Stimulated activated naive CD8-positive, alpha-beta T cell treated with anti-CD3 and anti-CD28 coated beads, Interleukin-15, Interleukin-2, amounts not matched to agents 100 ng/mL and 50 ng/mL, for 24 hours (primary cell): ENCODE measurements around the gene ADSS2.

Experiments used
- H3K27ac Mint-ChIP-seq: one replicate; pipeline ENCODE4 v1.8.0; 2021; ENCODE audit warnings: mild to moderate bottlenecking, mixed read lengths
- H3K27me3 Mint-ChIP-seq: one replicate; pipeline ENCODE4 v1.8.0; 2021; ENCODE audit warnings: mixed read lengths
- H3K36me3 Mint-ChIP-seq: one replicate; pipeline ENCODE4 v1.8.0; 2021; ENCODE audit warnings: low read depth, mixed read lengths
- H3K4me1 Mint-ChIP-seq: one replicate; pipeline ENCODE4 v1.8.0; 2021; ENCODE audit warnings: low read depth, mixed read lengths
- H3K4me3 Mint-ChIP-seq: one replicate; pipeline ENCODE4 v1.8.0; 2021; ENCODE audit warnings: mild to moderate bottlenecking, mixed read lengths
- H3K9me3 Mint-ChIP-seq: one replicate; pipeline ENCODE4 v1.8.0; 2021; ENCODE audit warnings: mixed read lengths

ADSS2 gene

GRCh38 chr1:244450597-244451538 is 841 bp downstream of the ADSS2 start:
- H3K9me3 Mint-ChIP-seq = no peaks in the 10 kb centered on the region
- peak overlapping the region; percentile 99 for H3K4me3 Mint-ChIP-seq
- peaks cover 48% of the 10 kb centered on the region for H3K36me3 Mint-ChIP-seq
- peaks cover 65% of the 10 kb centered on the region for H3K4me1 Mint-ChIP-seq
- H3K27ac Mint-ChIP-seq = peak overlapping the region; percentile 99
- no peaks in the 10 kb centered on the region for H3K27me3 Mint-ChIP-seq

- Mint-ChIP-seq H3K27me3 (no peaks in the 10 kb centered on the region), H3K36me3 (peaks cover 54% of the 10 kb centered on the region), H3K4me1 (peaks cover 72% of the 10 kb centered on the region), H3K27ac (peak overlapping the region; percentile 99), H3K4me3 (peak overlapping the region; percentile 99), H3K9me3 (no peaks in the 10 kb centered on the region)
These were observed 1.7 kb downstream of the ADSS2 start for GRCh38 chr1:244449936-244450508.

- Mint-ChIP-seq H3K4me3 (peak overlapping the region; percentile 21), H3K27ac (peak overlapping the region; percentile 19), H3K36me3 (peaks cover 57% of the 10 kb centered on the region), H3K9me3 (no peaks in the 10 kb centered on the region), H3K27me3 (no peaks in the 10 kb centered on the region), H3K4me1 (peaks cover 76% of the 10 kb centered on the region)
These were observed 3.3 kb downstream of the ADSS2 start for GRCh38 chr1:244448279-244449036.

GRCh38 chr1:244447552-244447951 is 4.2 kb downstream of the ADSS2 start:
- H3K4me1 Mint-ChIP-seq = peaks cover 76% of the 10 kb centered on the region
- no peak overlapping the region for H3K4me3 Mint-ChIP-seq
- H3K9me3 Mint-ChIP-seq = no peaks in the 10 kb centered on the region
- no peak overlapping the region for H3K27ac Mint-ChIP-seq
- H3K36me3 Mint-ChIP-seq = peaks cover 67% of the 10 kb centered on the region
- H3K27me3 Mint-ChIP-seq = no peaks in the 10 kb centered on the region

- H3K27ac Mint-ChIP-seq = no peak overlapping the region
- no peak overlapping the region for H3K4me3 Mint-ChIP-seq
- H3K9me3 Mint-ChIP-seq = no peaks in the 10 kb centered on the region
- peaks cover 74% of the 10 kb centered on the region for H3K4me1 Mint-ChIP-seq
- no peaks in the 10 kb centered on the region for H3K27me3 Mint-ChIP-seq
- peaks cover 72% of the 10 kb centered on the region for H3K36me3 Mint-ChIP-seq
These were observed 4.7 kb downstream of the ADSS2 start for GRCh38 chr1:244447024-244447423.

GRCh38 chr1:244445320-244446181 is 6.2 kb downstream of the ADSS2 start:
- peak overlapping the region; percentile 12 for H3K27ac Mint-ChIP-seq
- peaks cover 68% of the 10 kb centered on the region for H3K36me3 Mint-ChIP-seq
- no peaks in the 10 kb centered on the region for H3K9me3 Mint-ChIP-seq
- H3K4me3 Mint-ChIP-seq = no peak overlapping the region
- H3K4me1 Mint-ChIP-seq = peaks cover 70% of the 10 kb centered on the region
- H3K27me3 Mint-ChIP-seq = no peaks in the 10 kb centered on the region

GRCh38 chr1:244444854-244445253 is 6.9 kb downstream of the ADSS2 start:
- Mint-ChIP-seq H3K27ac (peak overlapping the region; percentile 45), H3K4me3 (no peak overlapping the region), H3K9me3 (no peaks in the 10 kb centered on the region), H3K36me3 (peaks cover 67% of the 10 kb centered on the region), H3K27me3 (no peaks in the 10 kb centered on the region), H3K4me1 (peaks cover 68% of the 10 kb centered on the region)

- Mint-ChIP-seq H3K9me3 (no peaks in the 10 kb centered on the region), H3K27ac (peak overlapping the region; percentile 17), H3K4me1 (peaks cover 65% of the 10 kb centered on the region), H3K36me3 (peaks cover 63% of the 10 kb centered on the region), H3K27me3 (no peaks in the 10 kb centered on the region), H3K4me3 (no peak overlapping the region)
These were observed 8.9 kb downstream of the ADSS2 start for GRCh38 chr1:244442850-244443249.

- Mint-ChIP-seq H3K36me3 (peaks cover 67% of the 10 kb centered on the region), H3K27ac (peak overlapping the region; percentile 8), H3K4me1 (peaks cover 64% of the 10 kb centered on the region), H3K27me3 (no peaks in the 10 kb centered on the region), H3K4me3 (no peak overlapping the region), H3K9me3 (no peaks in the 10 kb centered on the region)
These were observed 12.2 kb downstream of the ADSS2 start for GRCh38 chr1:244439391-244440032.

GRCh38 chr1:244437086-244437468 is 14.6 kb downstream of the ADSS2 start:
- no peaks in the 10 kb centered on the region for H3K27me3 Mint-ChIP-seq
- H3K36me3 Mint-ChIP-seq = peaks cover 60% of the 10 kb centered on the region
- H3K9me3 Mint-ChIP-seq = no peaks in the 10 kb centered on the region
- H3K4me3 Mint-ChIP-seq = no peak overlapping the region
- peaks cover 53% of the 10 kb centered on the region for H3K4me1 Mint-ChIP-seq
- peak overlapping the region; percentile 99 for H3K27ac Mint-ChIP-seq

GRCh38 chr1:244436336-244437085 is 15.2 kb downstream of the ADSS2 start:
- no peaks in the 10 kb centered on the region for H3K27me3 Mint-ChIP-seq
- peak overlapping the region; percentile 57 for H3K4me3 Mint-ChIP-seq
- peaks cover 53% of the 10 kb centered on the region for H3K4me1 Mint-ChIP-seq
- peak overlapping the region; percentile 99 for H3K27ac Mint-ChIP-seq
- no peaks in the 10 kb centered on the region for H3K9me3 Mint-ChIP-seq
- H3K36me3 Mint-ChIP-seq = peaks cover 64% of the 10 kb centered on the region

- Mint-ChIP-seq H3K27ac (peak overlapping the region; percentile 99), H3K4me1 (peaks cover 53% of the 10 kb centered on the region), H3K9me3 (no peaks in the 10 kb centered on the region), H3K4me3 (peak overlapping the region; percentile 57), H3K27me3 (no peaks in the 10 kb centered on the region), H3K36me3 (peaks cover 68% of the 10 kb centered on the region)
These were observed 16.0 kb downstream of the ADSS2 start for GRCh38 chr1:244435562-244436205.

GRCh38 chr1:244431166-244431565 is 20.5 kb downstream of the ADSS2 start:
- no peak overlapping the region for H3K4me3 Mint-ChIP-seq
- no peaks in the 10 kb centered on the region for H3K9me3 Mint-ChIP-seq
- no peak overlapping the region for H3K27ac Mint-ChIP-seq
- peaks cover 64% of the 10 kb centered on the region for H3K36me3 Mint-ChIP-seq
- peaks cover 29% of the 10 kb centered on the region for H3K4me1 Mint-ChIP-seq
- H3K27me3 Mint-ChIP-seq = no peaks in the 10 kb centered on the region
